AG20443 (cell line): ENCODE measurements around the gene POLRMT.
"Not testable (repeated sequence)": the region's sequence is repeated elsewhere in the genome, so short reads cannot be mapped to it uniquely, and the experiment has no call there.

Experiments used
- DNase-seq: peaks from one replicate; pipeline ENCODE4 v3.0.0; 2012; ENCODE audit warnings: low spot score, mixed read lengths

Gene POLRMT

DNA sequence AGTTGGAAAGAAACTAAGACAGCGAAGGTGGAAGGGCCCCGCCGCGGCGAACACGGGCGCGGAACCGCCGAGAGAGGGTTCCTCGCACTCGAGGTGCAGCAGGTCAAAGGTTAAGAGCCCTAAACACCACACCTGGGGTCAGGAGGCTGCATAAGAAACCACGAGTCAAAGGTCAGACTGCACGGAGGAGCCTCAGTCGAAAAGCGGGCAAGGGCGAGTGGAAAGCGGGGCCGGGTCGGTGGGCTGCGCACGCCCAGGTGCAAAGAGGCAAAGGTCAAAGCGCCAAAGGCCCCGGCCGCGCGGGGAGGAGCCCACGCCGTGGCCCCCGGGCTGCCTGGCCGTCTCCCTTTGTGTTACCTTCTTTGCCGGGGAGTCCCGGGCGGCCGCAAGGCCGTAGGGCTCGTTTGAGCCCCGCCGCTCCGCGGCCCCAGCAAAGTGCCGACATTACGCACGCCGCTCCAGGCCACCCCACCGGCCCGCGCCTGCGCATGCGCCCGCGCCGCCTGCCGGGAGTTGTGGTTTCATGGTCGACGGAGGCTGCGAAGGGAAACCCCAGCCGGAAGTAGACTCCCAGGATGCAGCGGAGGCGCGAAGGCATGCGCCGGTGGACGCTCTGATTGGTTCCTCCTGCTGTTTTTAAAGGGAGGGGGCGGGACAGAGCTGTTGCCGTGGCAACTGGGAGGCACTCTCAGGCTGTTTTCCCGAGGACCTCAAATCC is at the start of gene POLRMT:
POLRMT (minus strand) TSS at position 470 of the 718 bp plus-strand sequence; CDS start at position 445, 25 bp downstream.
- peak; percentile 100 for DNase-seq

DNA sequence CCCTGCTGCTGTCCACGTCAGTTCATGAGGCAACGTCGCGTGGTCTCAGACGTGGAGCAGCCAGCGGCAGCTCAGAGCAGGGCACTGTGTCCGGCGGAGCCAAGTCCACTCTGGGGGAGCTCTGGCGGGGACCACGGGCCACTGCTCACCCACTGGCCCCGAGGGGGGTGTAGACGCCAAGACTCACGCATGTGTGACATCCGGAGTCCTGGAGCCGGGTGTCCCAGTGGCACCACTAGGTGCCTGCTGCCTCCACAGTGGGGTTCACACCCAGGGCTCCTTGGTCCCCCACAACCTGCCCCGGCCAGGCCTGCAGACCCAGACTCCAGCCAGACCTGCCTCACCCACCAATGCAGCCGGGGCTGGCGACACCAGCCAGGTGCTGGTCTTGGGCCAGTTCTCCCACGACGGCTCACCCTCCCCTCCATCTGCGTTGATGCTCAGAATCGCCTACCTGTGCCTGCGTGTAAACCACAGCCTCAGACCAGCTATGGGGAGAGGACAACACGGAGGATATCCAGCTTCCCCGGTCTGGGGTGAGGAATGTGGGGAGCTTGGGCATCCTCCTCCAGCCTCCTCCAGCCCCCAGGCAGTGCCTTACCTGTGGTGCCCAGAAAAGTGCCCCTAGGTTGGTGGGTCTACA is 49.5 kb upstream of the POLRMT start:
- DNase-seq: no peak

DNA sequence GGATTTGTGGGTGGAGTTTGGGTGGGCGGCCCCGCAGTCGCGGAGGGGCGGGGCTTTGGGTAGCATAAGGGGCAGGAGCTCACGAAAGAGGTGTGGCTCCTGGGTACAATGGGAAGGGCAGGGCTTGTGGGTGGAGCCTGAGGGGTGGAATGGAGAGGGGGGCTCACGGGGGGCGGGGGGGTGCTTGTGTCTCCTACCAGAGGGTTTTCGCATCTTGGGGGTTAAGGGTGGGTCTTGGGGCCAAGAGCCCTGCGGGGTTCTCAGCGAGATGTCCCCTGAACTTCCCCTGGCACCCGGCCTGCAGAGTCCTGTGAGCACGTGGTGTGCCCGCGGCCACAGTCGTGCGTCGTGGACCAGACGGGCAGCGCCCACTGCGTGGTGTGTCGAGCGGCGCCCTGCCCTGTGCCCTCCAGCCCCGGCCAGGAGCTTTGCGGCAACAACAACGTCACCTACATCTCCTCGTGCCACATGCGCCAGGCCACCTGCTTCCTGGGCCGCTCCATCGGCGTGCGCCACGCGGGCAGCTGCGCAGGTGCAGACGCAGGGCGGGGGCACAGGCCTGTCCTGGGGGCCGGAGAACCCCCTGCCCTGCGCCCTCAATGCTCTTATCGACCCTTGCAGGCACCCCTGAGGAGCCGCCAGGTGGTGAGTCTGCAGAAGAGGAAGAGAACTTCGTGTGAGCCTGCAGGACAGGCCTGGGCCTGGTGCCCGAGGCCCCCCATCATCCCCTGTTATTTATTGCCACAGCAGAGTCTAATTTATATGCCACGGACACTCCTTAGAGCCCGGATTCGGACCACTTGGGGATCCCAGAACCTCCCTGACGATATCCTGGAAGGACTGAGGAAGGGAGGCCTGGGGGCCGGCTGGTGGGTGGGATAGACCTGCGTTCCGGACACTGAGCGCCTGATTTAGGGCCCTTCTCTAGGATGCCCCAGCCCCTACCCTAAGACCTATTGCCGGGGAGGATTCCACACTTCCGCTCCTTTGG is 48.0 kb upstream of the POLRMT start:
- peak; percentile 93 for DNase-seq

DNA sequence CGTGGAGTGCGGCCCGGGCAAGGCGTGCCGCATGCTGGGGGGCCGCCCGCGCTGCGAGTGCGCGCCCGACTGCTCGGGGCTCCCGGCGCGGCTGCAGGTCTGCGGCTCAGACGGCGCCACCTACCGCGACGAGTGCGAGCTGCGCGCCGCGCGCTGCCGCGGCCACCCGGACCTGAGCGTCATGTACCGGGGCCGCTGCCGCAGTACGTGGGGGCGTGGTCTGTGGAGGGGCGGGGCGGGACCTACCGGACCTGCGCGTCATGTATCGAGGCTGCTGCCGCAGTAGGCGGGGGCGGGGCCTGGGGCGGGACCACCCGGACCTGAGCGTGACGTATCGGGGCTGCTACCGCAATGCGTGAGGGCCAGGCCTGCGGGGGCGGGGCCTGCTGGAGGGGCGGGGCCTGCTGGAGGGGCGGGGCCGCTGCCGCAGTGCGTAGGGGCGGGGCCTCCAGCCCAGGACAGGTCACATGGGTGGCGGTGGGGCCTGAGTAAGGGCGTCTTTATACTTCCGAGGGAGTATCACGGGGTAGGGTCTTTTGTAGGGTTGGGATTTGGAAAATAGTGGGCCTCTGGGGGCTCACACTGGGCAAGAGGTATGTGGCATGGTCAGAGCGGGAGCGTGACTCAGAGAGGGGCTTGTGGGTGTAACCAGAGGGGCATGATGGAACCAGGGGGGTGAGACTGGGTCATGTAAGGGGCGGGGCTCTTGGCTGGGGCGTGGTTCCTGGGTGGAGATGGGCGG is 47.1 kb upstream of the POLRMT start:
- DNase-seq: peak; percentile 99

DNA sequence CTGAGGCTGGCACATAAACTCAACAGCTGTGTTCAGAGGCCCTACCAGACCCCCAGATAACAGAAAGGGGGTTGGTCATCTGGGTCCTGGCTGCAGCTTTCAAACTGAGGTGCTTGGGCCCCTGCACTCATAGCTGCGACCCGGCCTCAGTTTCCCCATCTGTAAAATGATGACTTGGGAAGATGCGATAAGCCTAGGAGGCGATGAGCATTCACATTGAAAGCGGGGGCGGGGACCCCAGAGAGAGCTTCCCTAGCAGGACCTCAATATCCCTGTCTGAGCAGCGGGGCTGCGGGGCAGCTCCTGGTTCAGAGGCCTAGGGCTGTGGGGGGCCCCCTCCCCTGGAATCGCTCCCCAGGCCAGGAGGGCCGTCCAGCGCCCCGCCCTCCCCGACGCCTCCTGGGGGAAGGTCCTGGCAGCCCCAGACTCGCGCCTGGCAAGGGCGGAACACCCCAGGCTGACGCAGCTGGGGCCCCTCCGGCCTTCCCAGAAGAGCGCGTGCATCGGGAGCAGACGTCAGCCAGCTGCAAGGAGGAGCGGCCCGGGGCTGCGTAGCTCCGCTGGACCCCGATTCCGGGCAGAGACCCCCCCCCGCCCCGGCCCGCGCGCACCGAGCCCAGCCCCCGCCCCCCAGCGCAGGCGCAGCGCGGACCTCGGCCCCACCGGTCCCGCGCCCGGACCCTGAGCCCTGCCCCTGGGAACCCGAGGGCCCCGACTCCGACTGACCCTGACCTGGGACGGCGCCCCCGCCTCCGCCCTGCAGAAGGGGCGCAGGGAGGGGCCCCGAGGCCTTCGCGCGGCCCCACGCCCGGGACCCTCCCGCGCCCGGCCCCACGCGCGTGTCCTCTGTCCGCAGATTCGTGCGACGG is 46.3 kb upstream of the POLRMT start:
- DNase-seq: peak; percentile 77

DNA sequence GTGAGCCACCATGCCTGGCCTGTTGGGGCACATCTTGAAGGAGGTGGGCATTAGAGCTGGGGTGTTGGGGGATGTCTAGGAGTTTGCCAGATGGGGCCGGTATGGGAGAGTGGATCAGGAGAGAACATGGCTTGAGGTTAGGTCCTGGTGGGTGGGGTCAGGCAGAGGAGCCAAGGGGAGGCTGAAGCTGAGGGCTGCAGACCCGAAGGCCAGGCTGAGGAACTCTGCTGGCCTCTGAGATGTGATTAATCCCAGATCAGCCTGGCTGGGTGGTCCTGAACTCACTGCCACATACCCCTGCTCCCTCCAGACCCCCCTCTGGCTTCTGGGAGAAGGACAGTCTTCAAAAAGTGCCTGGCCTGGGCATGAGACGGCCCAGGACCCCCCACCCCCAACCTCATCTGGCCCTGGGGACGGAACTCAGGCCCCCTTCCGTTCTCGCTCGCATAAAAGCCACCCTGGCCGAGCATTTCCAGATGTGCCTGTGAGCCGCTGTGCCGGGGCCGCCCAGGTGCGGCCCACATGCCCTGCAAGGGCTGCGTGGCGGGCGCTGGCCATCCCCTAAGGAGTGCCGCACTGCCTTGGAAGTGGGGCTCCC is 45.6 kb upstream of the POLRMT start:
- DNase-seq: no peak

DNA sequence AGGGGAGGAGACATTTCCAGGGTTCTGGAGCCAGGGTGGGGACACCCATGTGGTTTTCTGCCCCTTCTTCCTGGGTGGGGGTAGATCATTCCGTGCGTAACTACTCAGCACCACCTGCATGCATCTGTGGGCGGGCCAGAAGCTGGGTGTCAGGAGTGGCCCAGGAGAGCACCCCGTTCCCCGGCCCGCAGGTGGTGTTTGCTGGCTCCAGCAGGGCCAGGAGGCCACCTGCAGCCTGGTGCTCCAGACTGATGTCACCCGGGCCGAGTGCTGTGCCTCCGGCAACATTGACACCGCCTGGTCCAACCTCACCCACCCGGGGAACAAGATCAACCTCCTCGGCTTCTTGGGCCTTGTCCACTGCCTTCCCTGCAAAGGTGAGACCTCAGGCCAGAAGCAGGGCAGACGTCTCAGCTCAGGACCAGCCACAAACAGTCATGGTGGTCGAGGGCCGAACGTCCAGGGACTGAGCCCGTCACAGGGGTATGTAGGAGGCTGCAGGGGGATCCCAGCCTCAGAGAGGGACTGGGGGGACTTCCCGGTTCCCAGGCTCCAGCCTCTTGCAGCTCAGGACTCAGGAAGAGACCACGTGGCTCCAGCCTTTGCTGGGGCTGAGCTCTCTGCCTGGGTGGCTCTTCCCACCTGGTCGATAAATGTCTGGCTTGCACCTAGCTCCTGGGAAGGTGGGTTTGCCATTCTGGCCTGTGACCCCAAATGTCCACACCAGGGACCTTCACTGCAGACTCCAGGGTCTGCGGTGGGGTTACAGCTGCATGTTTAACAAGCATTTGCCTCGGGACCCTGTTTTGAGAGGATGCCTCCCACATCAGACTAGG is 44.5 kb upstream of the POLRMT start:
- DNase-seq: no peak

DNA sequence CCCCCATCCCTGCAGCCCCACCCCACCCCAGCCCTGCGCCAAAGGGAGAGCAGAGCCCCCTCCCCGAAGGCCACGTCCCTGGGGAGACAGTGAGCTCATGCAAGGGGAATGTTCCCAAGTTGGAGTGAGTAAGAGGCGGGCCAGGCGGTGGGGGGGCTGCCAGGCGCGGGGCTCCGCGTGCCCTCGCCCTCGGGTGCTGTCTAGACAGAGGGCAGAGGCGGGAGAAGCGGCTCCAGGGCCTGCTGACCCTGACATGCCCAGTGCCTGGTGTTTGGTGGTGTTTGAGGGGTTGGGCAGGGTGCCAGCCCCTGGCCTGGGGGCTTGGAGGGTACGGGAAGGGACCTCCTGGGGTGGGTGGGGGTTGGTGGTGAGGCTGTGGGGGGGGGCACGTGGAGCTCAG is 43.9 kb upstream of the POLRMT start:
- DNase-seq: peak; percentile 83

DNA sequence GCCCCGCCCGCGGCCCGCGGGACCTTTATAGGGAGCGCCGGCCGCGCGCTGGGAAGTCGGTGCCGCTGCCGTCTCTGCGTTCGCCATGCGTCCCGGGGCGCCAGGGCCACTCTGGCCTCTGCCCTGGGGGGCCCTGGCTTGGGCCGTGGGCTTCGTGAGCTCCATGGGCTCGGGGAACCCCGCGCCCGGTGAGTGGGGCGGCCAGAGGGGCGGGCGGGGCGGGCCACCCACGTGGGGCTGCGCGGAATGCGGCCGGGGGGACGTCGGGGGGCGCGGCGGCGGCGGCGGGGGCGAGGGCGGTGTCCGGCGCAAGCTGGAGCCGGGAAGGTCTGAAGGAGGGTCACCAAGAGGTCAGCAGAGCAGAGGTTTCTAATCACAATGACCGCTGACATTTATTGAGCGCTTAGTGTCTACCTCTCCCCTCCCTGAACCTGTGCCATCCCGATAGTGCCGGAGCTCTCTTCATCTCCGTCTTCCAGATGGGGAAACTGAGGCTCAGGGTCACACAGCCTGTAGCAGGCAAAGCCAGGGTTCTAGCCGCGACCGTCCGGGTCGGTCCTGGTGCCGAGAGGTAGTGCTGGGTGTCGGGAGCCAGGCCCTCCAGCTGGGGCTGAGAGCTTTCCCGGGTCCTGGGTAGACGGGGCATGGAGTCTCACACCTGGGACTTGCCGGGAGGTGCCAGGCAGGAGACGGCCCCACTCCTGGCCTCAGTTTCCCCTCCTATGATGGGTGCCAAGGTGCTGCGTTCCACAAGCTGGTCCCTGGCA is 43.2 kb upstream of the POLRMT start, which contains the start of gene FSTL3:
FSTL3 (plus strand) TSS at position 54 of the 767 bp plus-strand sequence; CDS start at position 86, 32 bp downstream.
- peak; percentile 54 for DNase-seq

DNA sequence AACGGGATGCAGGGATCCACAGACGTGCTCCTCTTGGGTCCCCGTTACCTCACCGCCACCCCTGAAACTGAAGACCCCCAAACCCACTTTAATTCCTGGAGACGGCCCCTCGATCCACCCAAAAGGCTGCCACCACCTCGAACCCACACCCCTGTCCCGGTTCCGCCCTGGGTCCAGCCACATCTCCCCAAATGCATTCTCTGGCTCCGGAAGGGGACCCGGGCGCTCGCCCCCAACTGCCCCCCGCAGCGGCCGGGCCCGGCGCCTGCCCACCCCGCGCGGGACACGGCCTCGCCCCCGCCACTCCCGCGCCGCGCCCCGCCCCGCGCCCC is 42.6 kb upstream of the POLRMT start:
- DNase-seq: no peak

DNA sequence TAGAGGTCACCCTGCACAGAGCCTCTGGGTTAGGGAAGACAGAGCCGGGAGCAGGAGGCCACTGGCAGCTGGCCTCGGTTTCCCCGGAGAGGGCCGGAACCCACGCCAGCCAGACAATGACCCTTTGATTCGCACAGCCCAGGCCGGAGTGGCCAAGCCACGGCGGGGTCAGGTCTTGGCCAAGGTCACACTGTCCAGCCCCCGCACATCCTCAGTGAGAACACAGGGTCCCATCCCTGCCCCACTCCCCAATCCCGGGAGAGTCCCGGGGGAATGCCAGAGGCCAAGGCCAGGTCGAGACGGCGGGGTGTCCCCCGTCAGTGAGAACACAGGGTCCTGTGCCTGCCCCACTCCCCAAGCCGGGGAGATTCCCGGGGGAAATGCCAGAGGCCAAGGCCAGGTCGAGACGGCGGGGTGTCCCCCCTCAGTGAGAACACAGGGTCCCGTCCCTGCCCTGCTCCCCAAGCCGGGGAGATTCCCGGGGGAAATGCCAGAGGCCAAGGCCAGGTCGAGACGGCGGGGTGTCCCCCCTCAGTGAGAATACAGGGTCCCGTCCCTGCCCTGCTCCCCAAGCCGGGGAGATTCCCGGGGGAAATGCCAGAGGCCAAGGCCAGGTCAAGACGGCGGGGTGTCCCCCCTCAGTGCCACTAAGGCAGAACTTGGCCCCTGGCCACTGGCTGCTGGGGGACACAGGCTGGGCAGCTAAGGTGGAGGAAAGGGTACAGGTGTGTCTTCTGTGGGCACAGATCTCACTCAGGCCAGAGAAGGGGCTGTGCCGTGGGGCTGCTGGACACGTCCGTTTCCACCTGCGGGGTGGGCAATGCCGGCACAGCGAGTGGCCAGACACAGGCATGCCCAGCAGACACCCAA is 41.2 kb upstream of the POLRMT start:
- DNase-seq: no peak

DNA sequence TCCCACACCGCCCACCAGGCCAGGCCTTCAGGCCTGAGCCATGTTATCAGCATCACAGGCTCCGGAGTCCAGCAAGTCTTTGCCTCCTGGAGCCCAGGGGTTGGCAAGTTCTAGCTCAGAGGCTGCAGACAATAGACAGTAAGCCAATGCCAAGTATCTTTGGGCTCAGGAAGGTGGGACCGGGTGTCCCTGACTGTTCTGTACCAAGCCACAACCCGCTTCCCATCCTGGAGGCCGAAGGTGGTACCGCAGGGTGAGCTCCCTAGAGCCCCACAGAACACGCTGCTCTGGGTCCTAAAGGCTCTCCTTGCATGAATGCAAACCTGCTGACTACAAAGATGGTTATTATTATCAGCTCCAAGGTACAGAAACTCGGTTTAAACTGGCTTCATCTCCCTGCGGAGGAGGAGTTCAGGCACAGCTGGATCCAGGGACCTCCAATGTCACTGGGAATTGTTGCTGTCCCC is 37.3 kb upstream of the POLRMT start:
- DNase-seq: no peak

DNA sequence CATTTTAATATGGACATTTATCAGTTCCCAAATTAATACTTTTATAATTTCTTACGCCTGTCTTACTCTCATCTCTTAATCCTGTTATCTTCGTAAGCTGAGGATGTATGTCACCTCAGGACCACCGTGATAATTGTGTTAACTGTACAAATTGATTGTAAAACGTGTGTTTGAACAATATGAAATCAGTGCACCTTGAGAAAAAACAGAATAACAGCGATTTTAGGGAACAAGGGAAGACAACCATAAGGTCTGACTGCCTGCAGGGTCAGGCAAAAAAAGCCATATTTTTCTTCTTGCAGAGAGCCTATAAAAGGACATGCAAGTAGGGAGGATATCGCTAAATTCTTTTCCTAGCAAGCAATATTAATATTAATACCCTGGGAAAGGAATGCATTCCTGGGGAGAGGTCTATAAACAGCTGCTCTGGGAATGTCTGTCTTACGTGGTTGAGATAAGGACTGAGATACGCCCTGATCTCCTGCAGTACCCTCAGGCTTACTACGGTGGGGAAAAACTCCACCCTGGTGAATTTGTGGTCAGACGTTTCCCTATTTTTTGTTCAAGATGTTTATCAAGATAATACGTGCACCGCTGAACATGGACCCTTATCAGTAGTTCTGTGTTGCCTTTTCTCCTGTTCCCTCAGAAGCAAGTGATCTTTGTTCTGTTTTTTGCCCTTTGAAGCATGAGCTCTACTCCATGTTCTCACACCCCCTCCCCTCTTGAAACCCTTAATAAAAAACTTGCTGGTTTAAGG is 35.5 kb upstream of the POLRMT start:
- not testable (repeated sequence) for DNase-seq

DNA sequence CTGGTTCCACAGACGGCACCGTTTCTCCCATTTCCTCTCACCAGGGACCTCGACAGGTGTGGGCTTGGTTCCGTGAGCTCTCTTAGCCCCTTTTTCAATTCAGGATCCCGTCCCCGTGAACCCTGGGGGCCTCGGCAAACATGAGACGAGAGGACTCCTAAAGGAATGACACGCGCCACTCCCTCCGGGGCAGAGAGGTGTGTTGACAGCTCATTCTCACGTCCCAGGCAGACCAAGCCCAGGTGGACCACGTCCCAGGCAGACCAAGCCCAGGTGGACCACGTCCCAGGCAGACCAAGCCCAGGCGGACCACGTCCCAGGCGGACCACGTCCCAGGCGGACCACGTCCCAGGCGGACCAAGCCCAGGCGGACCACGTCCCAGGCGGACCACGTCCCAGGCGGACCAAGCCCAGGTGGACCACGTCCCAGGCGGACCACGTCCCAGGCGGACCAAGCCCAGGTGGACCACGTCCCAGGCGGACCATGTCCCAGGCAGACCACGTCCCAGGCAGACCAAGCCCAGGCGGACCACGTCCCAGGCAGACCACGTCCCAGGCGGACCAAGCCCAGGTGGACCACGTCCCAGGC is 33.7 kb upstream of the POLRMT start:
- not testable (repeated sequence) for DNase-seq

DNA sequence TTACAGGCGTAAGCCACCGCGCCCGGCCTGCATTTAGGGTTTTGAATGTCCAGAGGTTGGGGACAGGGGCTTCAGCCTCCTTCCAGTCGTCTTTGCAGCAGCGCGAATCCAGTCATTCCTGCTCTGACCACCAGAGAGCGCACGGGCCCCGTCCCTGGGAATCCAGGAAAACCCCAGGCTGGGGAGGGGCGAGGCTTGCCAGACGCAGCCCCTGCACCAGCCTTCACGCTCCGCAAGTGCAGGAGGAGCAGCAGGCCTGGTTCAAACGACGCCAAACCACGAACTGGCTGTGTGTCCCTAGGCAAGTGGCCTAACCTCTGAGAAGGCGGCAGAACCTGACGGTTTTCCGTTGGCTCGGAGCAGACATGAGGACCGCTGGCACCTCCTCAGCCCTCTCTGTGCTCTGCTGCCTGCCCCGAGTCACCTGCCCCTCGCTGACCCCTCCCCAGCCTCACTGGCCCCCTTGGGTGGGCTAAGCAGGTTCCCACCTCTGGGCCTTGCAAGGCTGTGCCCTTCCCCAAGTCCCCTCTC is 31.6 kb upstream of the POLRMT start:
- DNase-seq: peak; percentile 85

DNA sequence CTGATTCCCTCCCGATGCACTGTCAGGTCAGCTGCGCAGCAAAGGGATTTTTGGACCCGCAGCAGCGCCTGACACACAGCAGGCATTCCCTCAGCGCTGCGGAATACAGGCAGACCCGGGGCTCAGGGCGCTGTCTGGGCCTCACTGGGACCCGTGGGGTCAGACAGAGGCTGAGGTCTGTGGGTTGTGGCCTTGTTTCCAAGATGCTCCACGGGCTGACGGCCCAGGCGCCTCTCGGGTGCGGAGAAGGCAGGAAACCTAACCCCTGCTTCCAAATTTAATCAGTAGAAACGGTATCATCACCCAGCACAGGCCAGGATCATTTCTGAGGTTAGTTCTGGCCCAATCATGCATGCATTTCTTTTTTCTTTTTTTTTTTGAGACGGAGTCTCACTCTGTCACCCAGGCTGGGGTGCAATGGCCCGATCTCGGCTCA is 30.4 kb upstream of the POLRMT start:
- DNase-seq: no peak
